GM19238 (cell line): Measurements from ENCODE around the gene RND3.

Source experiments
- DNase-seq: peaks from one replicate; pipeline ENCODE4 v3.0.0; 2011; ENCODE audit warnings: low spot score; ENCODE audit not compliant: insufficient read length

Gene RND3

DNA sequence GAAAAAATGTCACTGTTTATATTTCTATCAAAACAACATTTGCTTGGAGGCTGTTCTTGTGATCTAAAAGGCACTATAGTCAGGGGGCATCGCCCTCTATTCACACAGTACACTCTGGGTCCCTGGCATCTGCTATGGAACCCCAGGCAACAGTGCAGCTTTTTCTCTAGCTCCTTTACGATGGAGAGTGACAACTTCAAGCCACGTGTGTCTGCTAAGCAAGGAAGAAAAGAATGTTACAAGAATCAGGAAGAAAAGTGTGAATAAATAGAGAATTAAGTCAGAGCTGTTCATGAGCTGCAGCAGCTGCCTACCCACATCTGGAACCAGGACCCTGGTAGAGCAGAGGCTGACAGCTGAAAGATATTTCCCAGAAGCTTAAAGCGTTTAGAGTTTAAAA is 11.2 kb downstream of the RND3 start:
- no peak for DNase-seq

DNA sequence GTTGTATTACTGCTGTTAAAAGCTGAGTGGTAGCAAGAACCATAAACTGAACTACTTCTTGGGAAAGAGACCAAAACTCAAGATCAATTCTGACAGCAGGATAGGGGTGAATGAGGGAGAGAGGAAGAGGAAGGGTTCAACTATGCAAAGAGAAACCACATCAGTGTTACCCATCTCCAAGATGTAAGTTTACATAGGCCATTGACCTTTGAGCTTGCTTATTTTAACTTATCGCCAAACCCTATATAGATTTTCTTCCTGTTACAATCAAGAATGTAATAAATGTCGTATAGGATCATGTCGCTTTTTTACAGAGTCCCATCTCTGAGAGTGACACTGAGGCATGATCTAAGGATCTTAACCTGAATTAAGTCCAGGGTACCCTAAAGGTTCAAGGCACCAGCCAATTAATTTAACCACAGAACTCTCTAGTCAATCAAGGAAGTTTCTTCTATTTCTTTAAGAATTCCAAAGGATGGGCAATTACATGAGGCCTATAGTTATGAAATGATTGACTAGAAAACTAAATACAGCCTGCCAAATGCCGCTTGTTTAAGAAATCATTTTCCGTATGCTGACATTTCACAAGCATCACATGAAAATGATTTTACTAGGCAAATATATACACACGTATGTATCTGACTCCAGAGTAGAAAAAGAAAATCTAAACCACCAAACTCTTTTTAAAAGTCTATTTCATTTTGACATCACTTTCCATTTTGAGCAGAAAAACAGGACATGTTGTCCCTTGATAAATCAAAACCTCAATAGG is 11.8 kb downstream of the RND3 start:
- no peak for DNase-seq

DNA sequence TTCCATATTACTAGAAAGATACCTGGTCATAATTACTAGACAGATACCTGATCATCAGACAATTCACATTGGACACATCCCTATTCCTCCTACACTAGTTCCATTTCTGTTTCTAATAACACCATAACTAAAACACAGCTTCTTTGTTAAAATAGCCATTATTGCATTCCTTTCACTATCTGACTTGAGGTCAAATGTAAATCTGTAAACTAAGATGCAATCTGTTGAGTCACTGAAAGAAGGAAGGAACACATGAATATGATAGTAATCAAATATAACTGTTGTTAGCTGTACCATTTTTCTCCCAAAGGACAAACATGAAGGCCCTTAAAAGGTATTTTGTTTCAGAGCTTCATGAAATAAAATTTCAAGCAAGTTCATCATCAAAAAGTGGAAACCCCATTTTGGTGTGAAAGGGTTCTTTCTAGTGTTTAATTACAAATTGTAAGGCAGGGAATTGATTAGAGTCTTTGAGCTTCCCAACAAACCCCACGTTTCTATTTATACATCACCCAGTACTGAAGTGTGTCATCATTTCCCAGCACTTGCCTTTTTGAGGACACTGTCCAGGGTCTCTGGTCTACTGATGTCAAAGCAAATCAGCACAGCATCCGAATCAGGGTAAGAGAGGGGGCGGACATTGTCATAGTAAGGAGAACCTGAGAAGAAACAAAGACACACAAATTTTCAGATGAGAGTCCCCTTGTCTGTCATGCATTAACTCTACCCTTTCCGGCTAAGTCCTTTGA is 13.0 kb downstream of the RND3 start:
- DNase-seq = no peak

DNA sequence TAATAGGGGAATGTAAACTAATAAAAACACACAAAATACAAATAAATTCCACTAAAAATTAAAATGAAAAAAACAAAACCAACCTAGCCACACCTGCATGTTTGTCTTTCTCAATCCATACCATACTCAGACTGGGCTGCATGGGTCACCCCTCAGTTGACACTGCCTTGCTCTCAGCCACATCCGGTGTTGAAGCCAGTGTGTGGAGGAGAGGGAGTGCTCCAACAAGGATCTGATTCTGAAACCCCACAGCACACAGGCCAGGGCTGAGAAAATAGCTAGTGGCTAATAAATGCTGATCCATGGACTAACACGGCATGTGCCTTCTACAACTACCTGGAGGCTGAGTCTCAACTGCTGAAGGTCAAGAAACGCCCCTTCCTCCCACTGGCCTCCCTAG is 13.7 kb downstream of the RND3 start:
- DNase-seq = no peak

DNA sequence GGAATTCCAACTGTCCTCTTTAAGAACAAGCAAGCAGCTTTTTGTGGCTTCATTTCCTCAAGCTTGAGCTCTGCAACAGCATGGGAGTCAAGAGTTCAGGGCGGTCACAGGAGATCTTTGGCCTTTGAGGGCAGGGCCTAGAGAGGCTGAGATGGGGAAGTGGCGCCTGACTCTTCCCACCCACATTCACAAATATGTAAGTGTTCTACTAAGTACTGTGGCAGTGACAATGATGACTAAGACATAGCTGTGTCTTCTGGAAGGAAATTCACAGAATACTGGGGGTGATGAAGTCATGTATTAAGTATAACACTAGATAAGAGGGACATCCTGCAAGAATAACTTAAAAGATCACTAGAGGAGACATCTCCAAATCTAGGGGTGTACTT is 15.0 kb downstream of the RND3 start:
- no peak for DNase-seq

DNA sequence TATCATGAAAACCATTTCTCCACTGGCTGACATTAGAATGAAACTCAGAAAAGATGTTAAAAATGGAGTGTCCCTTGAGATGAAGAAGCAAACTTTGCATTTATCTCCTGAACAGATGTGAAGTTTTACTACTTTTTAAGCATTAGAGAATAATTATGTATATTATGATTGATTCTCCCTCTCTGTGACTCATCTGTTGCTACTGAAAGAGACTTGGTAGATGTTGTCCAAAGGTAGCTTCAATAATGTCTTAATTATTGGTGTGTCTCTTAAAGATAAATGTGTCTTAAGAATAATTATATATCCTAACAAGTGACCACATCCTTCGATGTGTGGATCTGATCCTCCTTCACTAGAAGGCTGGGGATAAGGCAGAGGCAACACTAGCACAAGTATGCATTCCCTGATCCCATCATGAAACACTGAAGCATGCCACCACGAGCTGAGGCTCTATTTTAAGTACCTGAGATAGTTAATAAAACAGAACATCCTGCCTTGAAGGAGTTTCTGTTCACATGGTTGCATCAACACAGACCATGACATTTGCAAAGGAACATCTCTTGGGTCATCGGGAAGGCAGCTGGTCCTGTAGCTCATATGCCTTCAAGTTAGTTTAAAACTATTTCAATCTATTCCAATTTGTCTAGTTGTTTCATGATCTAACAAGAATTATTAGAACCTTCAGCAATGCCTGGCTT is 15.5 kb downstream of the RND3 start:
- DNase-seq = no peak

DNA sequence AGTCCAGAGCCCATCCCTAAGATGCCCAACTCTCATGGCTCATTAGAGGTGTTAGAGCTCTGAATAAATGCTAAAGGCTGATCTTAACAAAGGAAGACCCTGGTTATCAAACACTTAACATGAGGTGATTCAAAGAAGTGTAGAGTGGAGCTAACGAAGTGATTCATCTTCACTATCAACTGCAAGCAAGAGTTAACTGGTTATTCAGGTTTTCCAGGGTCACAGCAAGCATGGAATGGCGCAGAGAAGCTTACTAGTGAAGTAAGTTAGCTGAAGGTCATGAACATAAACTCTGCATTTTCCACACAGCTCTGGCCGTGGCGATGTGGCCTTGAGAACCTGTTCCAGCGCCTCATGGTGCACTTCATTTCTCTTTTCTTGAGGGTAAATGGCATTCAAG is 17.0 kb downstream of the RND3 start:
- no peak for DNase-seq

DNA sequence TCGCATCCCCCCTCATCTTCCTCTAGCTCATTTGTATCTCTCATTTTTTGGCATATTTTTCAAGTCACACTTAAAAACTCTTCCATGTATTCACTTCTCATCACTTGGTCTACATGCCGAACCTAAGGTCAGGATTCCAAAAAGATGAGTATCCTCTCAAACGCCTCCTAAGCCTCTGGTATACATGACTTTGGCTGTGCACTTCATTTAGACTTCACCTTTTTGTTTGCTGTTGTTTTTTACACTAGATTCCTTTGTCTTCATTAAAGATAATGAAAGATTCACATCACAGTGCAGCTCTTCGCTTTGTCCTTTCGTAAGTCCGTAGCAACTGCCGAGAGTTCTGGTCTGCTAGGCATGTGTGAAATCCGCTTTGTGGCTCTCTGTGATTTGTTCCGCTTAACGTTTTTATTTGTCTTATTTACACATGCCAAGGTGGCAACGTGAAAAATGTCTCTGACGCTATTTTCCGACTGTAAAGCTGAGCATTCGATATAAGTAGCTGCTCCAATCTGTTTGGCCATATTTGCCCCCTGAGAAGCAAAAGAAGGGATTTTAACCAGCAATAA is 17.7 kb downstream of the RND3 start:
- DNase-seq = no peak

DNA sequence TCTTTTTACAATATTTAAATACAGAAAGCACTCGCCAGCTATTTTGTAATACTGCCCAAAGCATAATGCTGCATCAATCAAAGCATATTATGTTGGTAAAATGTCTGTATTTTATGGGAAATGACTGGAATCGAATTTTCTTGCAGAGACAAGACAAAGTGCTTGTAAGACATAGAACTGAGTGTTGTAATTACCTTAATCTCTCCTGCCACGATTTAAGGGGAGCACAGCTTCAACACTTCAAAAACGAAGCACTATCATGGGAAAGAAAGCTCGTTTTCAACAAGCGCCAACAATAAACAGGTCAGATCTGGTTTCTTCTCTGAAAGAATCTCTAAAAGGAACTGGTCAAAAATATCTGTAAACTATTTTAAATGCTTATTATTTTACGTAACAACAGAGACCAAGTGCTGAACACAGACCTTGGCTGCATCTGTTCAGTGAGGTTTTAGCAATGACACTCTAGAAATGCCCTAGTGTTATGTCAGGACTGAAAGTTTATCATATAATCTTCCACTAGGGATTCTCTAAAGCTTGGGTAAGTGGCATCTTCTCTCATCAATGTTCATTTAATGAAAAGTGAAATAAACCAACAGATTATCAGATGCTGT is 19.0 kb downstream of the RND3 start:
- DNase-seq = no peak

DNA sequence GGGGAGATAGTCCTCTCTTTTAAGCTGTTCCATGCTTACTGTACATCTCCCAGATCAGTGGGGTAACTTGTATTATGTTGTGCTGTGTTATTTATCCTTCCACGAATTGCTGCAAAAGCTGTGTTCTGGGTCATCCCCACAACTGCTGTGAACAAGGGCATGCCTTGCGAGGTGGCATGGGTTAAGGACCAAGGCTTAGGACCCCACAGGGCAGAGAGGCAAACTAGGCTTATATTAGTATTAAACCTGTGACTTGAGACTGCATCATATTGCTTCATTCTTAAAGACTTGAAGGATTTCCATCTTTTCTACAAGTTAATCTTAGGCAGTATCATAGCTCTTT is 19.9 kb downstream of the RND3 start:
- DNase-seq = no peak

DNA sequence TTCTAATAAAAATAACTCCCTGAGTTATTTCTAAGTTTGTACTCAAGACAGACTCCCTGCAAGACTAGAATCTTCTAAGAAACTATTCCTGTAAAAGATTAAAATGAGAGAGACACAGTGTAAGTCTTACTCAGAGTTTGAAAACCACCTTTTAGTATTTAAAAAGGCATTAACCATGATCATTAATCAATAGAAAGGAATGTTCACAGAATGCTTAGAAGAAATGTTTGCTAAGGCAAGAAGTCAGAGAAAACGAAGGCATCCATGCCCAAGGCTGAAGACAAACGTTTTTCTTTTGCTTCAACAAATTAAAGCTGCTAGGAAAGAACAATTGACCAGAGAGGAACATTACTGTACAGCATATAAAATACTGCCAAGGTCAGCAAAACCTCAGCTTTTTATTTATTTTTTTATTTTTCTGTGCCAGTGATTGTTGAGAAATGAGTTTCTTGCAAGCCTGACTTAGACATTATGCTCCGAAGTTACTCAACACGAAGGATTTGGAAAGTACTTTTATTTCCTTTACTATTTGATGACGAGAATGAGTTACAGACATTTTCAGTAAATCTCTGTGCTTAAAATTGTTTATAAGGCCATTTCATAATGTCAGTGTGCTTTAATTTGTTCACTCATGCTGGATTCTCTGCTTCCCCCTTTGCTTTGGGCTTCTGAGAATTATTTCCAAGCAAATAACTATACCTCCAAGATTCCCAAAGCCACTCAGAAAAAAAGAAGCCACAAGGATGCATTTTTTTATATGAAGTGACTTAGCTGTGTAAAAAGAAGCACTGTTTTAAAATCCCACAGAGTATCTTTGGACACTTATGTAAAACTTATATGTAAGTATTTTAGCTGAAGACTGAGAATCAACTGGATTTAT is 20.5 kb downstream of the RND3 start:
- no peak for DNase-seq

DNA sequence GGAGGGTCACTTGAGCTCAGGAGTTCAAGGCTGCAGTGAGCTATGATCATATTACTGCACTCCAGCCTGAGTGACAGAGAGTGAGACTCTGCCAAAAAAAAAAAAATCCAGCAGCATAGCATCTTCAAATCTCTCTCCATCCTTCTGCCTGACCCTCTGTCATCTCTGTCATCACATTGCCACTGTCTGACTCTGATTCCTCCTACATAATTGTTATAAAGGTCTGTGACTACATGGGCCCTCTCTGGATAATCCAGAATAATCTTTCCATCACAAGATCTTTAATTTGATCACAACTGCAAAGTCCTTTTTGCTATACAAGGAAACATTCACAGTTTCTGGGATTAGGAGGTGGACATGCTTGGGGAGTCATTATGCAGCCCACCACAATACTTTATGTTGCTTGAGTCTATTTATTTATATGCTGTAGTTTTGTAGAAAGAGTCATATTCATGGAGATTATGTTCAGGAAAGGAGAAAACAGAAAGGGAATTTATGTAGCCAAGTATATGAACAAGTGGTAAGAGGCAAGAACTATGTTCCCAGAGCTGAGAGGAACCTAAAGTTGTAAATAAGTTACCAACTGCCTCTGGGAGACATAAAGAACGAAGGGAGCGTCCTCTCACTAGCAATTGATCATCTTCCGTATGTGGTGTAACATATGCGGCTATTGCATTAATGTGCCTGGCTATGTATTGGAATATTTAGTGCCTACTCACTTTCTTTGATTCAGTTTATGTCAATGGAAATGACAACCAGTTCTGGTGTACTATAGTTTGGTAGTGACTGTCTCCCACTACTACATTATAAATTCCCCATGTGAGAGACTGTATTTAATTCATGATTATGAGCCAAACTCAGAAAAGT is 21.5 kb downstream of the RND3 start:
- DNase-seq = no peak

DNA sequence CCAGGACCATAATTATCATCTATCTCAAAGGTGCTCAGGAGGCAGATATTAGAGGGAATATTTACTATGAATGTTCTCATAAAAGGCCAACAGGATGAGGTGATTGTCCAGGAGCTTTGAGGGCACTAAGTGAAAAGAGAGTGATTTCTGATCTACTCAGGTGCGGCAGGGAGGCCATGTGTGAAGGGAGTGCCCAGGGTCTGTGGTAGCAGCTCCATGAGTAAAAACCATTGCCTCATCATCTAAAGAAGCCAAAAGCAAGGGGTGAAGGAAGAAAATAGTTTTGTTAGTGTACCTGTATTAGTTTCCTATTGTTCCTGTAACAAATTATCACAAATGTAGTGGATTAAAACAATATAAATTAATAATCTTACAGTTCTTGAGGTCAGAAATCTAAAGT is 22.5 kb downstream of the RND3 start:
- DNase-seq = no peak

DNA sequence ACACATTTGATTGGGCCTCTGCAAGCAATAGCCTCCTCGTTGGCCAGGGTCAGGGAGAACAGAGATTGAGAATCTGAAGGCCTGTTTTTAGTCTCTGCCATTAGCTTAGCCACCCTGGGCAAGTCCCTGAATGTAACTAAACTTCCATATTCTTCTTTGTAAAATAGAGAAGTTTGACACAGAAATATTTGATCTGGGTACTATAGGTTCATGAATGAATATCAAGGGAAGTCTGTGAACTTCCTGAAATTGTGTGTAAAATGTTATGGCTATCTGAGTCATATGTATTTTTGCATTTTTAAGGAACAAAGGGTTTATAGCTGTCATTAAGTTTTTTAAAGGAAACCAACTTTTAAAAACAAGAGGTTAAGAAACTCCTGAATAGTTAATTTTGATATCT is 23.2 kb downstream of the RND3 start:
- no peak for DNase-seq

DNA sequence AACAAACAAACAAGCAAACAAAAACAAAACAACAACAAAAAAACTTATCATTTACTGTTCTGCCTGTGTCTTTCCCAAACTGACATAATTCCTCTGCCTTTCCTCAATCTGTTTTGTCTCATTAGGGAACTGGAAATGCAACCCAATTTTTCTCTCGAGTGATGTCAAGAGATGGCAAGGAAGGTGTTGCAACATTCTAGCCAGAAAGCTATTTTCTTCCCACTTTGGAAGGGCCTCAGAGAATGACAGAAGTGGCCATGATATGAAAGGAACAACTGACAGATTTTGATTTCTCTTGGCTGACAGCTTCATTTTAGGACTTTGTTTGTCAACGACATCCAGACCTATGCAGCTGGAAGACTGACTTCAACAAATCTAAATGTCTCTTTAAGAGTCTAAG is 24.7 kb downstream of the RND3 start:
- no peak for DNase-seq

DNA sequence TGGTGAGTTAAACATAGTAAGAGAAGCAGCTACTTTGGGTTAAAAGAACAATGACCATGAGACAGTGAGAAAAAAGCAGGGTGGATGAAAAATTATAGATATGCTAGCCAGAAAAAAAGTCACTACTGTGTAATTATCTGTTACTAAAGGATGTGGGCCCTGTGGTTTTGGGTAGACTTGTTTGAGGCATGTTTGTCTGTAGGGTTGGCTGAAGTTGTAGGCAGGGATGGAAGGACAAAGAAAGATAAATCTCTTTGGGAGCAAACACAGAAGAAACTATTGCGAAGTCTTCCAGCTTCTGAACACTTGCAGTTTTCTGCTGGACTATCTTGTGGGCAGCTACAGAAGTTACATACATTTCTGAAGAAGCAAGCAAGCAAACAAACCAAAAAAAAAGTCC is 28.2 kb downstream of the RND3 start:
- no peak for DNase-seq

DNA sequence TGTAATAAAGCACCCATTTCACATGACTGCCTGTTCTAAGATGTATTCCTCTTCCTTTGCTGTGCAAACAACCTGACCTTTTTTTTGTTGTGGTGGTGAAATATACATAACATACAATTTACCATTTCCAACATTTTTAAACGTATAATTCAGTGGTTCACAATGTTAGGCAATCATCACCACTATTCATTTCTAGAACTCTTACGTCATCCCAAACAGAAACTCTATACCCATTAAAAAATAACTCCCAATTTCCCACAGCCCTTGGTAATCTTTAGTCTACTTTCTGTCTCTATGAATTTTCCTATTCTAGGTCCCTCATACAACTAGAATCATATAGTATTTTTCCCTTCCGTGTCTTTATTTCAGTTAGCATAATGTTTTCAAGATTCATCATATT is 36.7 kb downstream of the RND3 start:
- no peak for DNase-seq

DNA sequence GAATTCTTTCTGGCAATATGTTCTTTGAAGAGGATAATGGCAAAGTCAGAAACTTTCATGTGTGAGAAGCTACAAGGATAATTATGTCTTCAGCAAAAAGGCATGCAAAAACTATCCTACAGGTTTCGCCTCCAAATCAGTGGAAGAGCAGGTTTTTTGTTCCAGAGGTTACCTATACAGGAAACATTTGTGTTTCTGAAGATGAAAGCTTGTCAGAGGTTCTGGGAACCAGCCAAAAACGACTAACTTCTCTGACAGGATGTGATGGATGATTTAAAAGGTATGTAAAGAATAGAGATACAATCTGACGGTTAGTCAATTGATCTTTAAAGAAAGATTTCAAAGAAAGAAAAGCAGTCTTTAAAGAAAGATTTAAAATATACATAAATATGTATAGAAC is 37.6 kb downstream of the RND3 start:
- DNase-seq = no peak

DNA sequence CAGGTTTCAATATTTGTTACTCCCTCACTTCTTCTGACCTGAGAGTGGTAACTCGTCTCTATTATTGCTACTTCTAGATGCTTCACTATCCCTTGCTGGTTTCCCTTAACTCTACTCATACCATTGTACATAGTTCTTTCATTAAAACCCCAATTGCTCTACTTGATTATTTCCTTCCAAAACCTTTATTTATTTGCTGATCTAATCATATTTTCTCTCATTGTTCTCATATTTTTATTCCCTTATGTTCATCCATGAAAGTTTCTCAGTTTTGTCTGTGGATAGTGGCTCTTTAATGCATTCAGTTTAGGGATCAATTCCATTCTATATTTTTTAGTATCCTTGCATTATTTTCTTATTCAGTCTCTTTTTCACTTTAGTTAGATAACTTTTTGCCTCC is 42.1 kb downstream of the RND3 start:
- DNase-seq = no peak

DNA sequence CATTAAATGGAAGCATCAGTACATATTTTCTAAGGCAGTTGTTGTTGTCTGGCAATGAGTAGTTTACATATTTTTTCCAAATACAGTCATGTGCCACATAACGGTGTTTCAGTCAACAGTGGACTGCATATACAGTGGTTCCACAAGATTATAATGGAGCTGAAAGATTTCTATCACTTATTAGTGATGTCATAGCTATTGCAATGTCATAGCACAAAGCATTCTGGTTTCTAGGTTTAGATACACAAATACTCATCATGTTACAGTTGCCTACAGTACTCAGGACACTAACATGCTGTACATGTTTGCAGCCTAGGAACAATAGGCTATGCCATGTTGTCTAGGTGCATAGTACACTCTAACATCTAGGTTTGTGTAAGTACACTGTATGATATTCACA is 45.0 kb downstream of the RND3 start:
- no peak for DNase-seq
